Astrocyte of the spinal cord (primary cell): ENCODE measurements around the gene CA5A.

Experiments
- DNase-seq: peaks from one replicate; pipeline ENCODE4 v3.0.0; 2011; ENCODE audit warnings: low read depth, low spot score
- H3K4me3 ChIP-seq: 2 replicates; pipeline ENCODE4 v1.5.1; 2011; ENCODE audit warnings: low read depth, mild to moderate bottlenecking, low read length, moderate library complexity
- in situ Hi-C: cut with HindIII; loops from 2 replicates; pipeline ENCODE4 v1.10.0; 2017; ENCODE audit warnings: low sequenced_read_pairs
- TF ChIP-seq, protein P1 (sequence below): IDR thresholded peaks from 2 replicates; pipeline ENCODE4 v1.5.1; 2012; ENCODE audit warnings: low read depth, mild to moderate bottlenecking, low read length, inconsistent platforms

Gene CA5A

DNA sequence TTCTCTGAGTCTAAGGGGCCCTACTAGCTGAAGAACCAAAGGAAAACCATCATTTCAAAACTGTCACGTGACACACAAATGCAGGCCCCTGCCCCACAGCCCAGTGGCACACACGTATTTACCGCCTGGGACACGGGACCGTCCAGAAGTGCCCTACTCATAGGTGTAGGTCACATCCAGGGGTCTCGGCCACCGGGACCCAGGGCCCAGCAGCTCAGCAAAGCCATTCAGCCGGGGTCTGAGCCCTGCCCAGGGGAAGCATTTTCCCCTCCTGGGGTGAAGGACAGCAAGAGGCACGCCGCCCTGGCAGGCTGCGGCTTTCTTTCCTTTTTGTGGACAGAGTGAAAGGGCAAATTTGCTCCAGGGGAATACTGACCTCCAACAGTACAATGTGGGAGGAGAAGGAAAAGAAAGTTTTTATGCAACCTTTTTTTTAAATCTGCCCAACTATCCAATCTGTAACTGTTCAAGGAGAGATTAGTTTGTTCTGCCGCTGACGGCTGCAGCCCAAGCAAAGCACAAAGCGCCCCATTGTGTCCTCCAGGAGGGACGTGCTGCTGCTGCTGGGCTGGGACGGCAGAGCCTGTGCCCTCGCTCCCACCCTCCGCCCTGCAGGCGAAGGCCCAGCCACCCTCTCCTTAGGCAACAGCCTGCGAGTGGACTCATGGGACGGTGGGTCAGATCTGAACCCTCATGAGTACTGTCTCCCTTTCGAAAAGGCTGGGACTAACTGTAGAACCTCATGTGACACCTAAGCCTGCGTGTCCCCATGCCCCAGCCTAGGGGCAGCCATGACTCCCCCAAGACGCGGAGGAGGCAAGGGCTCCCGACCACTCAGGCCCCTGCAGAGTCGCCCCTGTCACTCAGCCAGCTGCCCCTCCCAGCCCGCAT lies 88.3 kb downstream of the CA5A start:
- DNase-seq = no peak
- no peak overlapping the region for H3K4me3 ChIP-seq
- in situ Hi-C loops = no loop called here
- TF ChIP-seq, protein P1, sequence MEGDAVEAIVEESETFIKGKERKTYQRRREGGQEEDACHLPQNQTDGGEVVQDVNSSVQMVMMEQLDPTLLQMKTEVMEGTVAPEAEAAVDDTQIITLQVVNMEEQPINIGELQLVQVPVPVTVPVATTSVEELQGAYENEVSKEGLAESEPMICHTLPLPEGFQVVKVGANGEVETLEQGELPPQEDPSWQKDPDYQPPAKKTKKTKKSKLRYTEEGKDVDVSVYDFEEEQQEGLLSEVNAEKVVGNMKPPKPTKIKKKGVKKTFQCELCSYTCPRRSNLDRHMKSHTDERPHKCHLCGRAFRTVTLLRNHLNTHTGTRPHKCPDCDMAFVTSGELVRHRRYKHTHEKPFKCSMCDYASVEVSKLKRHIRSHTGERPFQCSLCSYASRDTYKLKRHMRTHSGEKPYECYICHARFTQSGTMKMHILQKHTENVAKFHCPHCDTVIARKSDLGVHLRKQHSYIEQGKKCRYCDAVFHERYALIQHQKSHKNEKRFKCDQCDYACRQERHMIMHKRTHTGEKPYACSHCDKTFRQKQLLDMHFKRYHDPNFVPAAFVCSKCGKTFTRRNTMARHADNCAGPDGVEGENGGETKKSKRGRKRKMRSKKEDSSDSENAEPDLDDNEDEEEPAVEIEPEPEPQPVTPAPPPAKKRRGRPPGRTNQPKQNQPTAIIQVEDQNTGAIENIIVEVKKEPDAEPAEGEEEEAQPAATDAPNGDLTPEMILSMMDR = no peak

- TF ChIP-seq, protein P1 = no peak
- H3K4me3 ChIP-seq = no peak overlapping the region
- in situ Hi-C loops = no loop called here
- no peak for DNase-seq
These were observed 88.9 kb downstream of the CA5A start for GRCh38 chr16:87847467-87847784.

DNA sequence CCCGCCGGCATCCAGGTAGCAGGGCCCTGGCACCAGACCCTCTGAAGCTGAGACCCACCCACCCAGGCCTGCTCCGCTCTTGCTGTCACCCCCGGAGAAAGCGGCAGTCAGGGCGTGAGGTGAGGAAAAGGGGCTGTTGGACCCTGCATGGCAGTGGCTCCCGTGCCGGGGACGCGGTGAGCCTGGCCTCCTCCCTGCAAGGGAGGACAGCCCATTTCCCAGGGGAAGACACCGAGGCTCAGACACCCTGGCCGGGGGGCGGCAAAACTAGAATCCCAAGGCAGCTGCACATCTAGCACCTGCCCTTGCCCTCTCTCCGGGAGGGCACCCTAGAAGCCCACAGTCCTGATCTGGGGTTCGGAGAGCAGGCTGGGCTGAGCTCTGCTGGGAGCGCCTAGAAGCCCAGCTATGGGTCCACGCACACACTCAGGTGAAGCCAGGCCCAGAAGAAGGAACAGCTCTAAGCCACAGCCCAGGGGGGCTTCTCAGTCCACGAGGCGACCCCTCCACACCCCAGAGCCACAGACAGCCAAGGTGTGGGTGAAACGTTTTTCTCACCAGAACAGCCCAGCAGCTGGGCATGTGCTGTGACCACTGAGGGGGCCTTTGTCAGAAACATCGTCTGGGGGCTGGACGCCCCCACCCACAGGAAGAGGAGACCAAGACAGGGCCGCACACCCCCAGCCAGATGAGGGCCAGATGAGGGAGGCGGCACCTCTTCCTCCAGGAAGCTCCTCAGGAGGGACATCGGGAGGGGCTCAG lies 89.4 kb downstream of the CA5A start:
- in situ Hi-C loops = no loop called here
- H3K4me3 ChIP-seq = no peak overlapping the region
- TF ChIP-seq, protein P1 = no peak
- no peak for DNase-seq

GRCh38 chr16:87845807-87846619 lies 90.3 kb downstream of the CA5A start:
- no peak for DNase-seq
- in situ Hi-C loops = no loop called here
- TF ChIP-seq, protein P1 = no peak
- no peak overlapping the region for H3K4me3 ChIP-seq

GRCh38 chr16:87845213-87845612 lies 91.1 kb downstream of the CA5A start:
- in situ Hi-C loops = no loop called here
- H3K4me3 ChIP-seq = no peak overlapping the region
- TF ChIP-seq, protein P1 = no peak

GRCh38 chr16:87844809-87845208 lies 91.5 kb downstream of the CA5A start:
- in situ Hi-C loops = no loop called here
- H3K4me3 ChIP-seq = no peak overlapping the region
- TF ChIP-seq, protein P1 = no peak
- no peak for DNase-seq

More at GRCh38 chr16:87845213-87845612, 91.1 kb downstream of the CA5A start:
- DNase-seq = no peak
